Measurements from ENCODE around the gene GSC. TPM values are rescaled to one million over a fixed set of nuclear protein-coding genes. Genes with fewer than 3 reads are reported as not detected.

Gene GSC
- total and polyA plus RNA-seq, 2 experiments from 2014 or later: 0.27 to 0.97 TPM

DNA sequence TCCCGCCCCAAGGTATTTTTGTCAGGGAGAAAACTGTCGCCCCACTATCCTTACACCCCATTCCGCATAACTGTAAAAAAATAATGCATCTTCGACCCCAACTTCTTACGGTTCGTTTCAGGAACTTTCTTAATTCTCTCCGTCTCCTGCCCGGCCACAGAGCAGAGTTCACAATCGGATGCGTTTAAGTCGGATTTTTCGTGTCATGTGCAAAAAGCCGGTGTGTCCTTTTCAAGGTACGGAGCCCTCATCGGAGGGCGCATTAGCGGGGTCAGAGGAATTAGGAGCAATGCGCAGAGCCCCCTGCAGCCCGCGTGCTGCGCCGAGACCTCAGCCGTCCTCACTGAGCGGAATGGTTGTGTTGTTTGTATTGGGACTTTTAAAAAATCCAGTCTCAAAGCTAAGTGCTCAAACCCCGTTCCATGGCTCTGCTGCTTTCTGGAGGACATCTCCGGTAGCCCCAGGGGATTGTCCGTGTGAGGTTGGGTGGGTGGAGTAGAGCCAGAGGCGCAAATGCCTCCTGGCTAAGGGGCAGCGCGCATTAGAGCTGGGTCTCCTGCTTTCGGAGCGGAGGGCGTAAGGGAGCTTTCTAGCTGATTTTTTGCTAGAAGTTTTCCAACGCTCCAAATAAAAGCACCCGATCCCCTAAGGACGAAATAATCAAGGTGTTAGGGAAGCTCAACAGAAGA, 3.9 kb upstream of the GSC start:
- DNase-seq (ENCODE audit: low spot score): peak; percentile 59
- peaks cover 63% of the 10 kb centered on the region for H3K4me1 Mint-ChIP-seq
- H3K4me3 Mint-ChIP-seq: peak overlapping the region; percentile 65
- H3K4me3 ChIP-seq: peak overlapping the region; percentile 64
- H3K27me3 ChIP-seq (ENCODE audit: insufficient read depth): peaks cover 100% of the 10 kb centered on the region
- H3K79me2 ChIP-seq (replicated peaks; ENCODE audit: insufficient read depth): no peaks in the 10 kb centered on the region
- H3K27ac Mint-ChIP-seq: no peak overlapping the region
- H3K36me3 Mint-ChIP-seq (ENCODE audit: low read depth): no peaks in the 10 kb centered on the region; the same call in 2 of the 3 replicates
- H2AFZ ChIP-seq: no peak overlapping the region
- H3K4me2 ChIP-seq: peak overlapping the region; percentile 90
- peaks cover 12% of the 10 kb centered on the region for H3F3A ChIP-seq (replicated peaks; ENCODE audit: low read depth)
- TF ChIP-seq JUNB (IDR thresholded peaks at IDR 0.05; ENCODE audit: unreplicated experiment) (no peak), CREB1 (CRISPR knock-in tag; IDR thresholded peaks at IDR 0.05; ENCODE audit: low read depth) (no peak), STAT1 (IDR thresholded peaks at IDR 0.05; ENCODE audit: unreplicated experiment) (no peak), EZH2phosphoT487 (IDR thresholded peaks at IDR 0.05; ENCODE audit: unreplicated experiment) (peak; percentile 84), EZH2 (IDR thresholded peaks at IDR 0.05; ENCODE audit: low read depth, unreplicated experiment) (peak; percentile 86), ZNF114 (CRISPR knock-in tag; IDR thresholded peaks at IDR 0.05) (no peak)
- TF ChIP-seq, protein P1, sequence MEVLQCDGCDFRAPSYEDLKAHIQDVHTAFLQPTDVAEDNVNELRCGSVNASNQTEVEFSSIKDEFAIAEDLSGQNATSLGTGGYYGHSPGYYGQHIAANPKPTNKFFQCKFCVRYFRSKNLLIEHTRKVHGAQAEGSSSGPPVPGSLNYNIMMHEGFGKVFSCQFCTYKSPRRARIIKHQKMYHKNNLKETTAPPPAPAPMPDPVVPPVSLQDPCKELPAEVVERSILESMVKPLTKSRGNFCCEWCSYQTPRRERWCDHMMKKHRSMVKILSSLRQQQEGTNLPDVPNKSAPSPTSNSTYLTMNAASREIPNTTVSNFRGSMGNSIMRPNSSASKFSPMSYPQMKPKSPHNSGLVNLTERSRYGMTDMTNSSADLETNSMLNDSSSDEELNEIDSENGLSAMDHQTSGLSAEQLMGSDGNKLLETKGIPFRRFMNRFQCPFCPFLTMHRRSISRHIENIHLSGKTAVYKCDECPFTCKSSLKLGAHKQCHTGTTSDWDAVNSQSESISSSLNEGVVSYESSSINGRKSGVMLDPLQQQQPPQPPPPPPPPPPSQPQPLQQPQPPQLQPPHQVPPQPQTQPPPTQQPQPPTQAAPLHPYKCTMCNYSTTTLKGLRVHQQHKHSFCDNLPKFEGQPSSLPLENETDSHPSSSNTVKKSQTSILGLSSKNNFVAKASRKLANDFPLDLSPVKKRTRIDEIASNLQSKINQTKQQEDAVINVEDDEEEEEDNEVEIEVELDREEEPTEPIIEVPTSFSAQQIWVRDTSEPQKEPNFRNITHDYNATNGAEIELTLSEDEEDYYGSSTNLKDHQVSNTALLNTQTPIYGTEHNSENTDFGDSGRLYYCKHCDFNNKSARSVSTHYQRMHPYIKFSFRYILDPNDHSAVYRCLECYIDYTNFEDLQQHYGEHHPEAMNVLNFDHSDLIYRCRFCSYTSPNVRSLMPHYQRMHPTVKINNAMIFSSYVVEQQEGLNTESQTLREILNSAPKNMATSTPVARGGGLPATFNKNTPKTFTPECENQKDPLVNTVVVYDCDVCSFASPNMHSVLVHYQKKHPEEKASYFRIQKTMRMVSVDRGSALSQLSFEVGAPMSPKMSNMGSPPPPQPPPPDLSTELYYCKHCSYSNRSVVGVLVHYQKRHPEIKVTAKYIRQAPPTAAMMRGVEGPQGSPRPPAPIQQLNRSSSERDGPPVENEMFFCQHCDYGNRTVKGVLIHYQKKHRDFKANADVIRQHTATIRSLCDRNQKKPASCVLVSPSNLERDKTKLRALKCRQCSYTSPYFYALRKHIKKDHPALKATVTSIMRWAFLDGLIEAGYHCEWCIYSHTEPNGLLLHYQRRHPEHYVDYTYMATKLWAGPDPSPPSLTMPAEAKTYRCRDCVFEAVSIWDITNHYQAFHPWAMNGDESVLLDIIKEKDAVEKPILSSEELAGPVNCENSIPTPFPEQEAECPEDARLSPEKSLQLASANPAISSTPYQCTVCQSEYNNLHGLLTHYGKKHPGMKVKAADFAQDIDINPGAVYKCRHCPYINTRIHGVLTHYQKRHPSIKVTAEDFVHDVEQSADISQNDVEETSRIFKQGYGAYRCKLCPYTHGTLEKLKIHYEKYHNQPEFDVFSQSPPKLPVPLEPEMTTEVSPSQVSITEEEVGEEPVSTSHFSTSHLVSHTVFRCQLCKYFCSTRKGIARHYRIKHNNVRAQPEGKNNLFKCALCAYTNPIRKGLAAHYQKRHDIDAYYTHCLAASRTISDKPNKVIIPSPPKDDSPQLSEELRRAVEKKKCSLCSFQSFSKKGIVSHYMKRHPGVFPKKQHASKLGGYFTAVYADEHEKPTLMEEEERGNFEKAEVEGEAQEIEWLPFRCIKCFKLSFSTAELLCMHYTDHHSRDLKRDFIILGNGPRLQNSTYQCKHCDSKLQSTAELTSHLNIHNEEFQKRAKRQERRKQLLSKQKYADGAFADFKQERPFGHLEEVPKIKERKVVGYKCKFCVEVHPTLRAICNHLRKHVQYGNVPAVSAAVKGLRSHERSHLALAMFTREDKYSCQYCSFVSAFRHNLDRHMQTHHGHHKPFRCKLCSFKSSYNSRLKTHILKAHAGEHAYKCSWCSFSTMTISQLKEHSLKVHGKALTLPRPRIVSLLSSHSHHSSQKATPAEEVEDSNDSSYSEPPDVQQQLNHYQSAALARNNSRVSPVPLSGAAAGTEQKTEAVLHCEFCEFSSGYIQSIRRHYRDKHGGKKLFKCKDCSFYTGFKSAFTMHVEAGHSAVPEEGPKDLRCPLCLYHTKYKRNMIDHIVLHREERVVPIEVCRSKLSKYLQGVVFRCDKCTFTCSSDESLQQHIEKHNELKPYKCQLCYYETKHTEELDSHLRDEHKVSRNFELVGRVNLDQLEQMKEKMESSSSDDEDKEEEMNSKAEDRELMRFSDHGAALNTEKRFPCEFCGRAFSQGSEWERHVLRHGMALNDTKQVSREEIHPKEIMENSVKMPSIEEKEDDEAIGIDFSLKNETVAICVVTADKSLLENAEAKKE (CRISPR knock-in tag; IDR thresholded peaks at IDR 0.05): peak; percentile 48; the same call in 1 of the 2 replicates
- TF ChIP-seq, protein P2, sequence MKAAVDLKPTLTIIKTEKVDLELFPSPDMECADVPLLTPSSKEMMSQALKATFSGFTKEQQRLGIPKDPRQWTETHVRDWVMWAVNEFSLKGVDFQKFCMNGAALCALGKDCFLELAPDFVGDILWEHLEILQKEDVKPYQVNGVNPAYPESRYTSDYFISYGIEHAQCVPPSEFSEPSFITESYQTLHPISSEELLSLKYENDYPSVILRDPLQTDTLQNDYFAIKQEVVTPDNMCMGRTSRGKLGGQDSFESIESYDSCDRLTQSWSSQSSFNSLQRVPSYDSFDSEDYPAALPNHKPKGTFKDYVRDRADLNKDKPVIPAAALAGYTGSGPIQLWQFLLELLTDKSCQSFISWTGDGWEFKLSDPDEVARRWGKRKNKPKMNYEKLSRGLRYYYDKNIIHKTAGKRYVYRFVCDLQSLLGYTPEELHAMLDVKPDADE (IDR thresholded peaks at IDR 0.05): no peak
- TF ChIP-seq, protein P3, sequence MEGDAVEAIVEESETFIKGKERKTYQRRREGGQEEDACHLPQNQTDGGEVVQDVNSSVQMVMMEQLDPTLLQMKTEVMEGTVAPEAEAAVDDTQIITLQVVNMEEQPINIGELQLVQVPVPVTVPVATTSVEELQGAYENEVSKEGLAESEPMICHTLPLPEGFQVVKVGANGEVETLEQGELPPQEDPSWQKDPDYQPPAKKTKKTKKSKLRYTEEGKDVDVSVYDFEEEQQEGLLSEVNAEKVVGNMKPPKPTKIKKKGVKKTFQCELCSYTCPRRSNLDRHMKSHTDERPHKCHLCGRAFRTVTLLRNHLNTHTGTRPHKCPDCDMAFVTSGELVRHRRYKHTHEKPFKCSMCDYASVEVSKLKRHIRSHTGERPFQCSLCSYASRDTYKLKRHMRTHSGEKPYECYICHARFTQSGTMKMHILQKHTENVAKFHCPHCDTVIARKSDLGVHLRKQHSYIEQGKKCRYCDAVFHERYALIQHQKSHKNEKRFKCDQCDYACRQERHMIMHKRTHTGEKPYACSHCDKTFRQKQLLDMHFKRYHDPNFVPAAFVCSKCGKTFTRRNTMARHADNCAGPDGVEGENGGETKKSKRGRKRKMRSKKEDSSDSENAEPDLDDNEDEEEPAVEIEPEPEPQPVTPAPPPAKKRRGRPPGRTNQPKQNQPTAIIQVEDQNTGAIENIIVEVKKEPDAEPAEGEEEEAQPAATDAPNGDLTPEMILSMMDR (conservative IDR thresholded peaks at IDR 0.05; ENCODE audit: low read depth in 2 of 2): no peak
- no peaks in the 10 kb centered on the region for H3K9me2 ChIP-seq (ENCODE audit: insufficient read depth)
- peaks cover 85% of the 10 kb centered on the region for H3K27me3 Mint-ChIP-seq (ENCODE audit: insufficient read depth, low read depth, poor library complexity)
- ATAC-seq: peak; percentile 4; the same call in 2 of the 3 replicates
- H3K27ac ChIP-seq (ENCODE audit: low read depth): no peak overlapping the region
- no peaks in the 10 kb centered on the region for H3K36me3 ChIP-seq (ENCODE audit: insufficient read depth)
- H3K9me3 Mint-ChIP-seq: no peaks in the 10 kb centered on the region; the same call in 2 of the 3 replicates
- peaks cover 63% of the 10 kb centered on the region for H3K4me1 ChIP-seq (ENCODE audit: insufficient read depth)
- peaks cover 4% of the 10 kb centered on the region for H4K20me1 ChIP-seq (replicated peaks; ENCODE audit: insufficient read depth)
